LNCaP clone FGC (cell line): ENCODE measurements around the gene CELF6.

ENCODE experiments used
- DNase-seq: peaks from one replicate; pipeline ENCODE4 v3.0.0-alpha.2; 2011; ENCODE audit warnings: low read depth
- H3K4me3 ChIP-seq: 2 replicates; pipeline ENCODE4 v1.5.1; 2011; ENCODE audit warnings: mild to moderate bottlenecking, low read depth, low read length, control low read depth
- CTCF ChIP-seq: IDR thresholded peaks from 2 replicates; pipeline ENCODE4 v1.5.1; 2012; ENCODE audit warnings: mild to moderate bottlenecking; ENCODE audit not compliant: control insufficient read depth, insufficient read depth; ENCODE audit errors: extremely low read depth

The CELF6 gene

GRCh38 chr15:72319360-72319984 lies 485 bp downstream of the CELF6 start:
- TF ChIP-seq CTCF, result no peak
- H3K4me3 ChIP-seq, result no peak overlapping the region
- no peak for DNase-seq

GRCh38 chr15:72318408-72318942 lies 1.5 kb downstream of the CELF6 start:
- no peak overlapping the region for H3K4me3 ChIP-seq
- no peak for TF ChIP-seq CTCF
- DNase-seq, result no peak

- no peak for TF ChIP-seq CTCF
- H3K4me3 ChIP-seq, result no peak overlapping the region
- no peak for DNase-seq
These were observed 4.1 kb downstream of the CELF6 start for GRCh38 chr15:72315706-72316370.

GRCh38 chr15:72313881-72314280 lies 6.1 kb downstream of the CELF6 start:
- TF ChIP-seq CTCF, result no peak
- H3K4me3 ChIP-seq, result no peak overlapping the region
- no peak for DNase-seq

- no peak overlapping the region for H3K4me3 ChIP-seq
- no peak for DNase-seq
- no peak for TF ChIP-seq CTCF
These were observed 6.5 kb downstream of the CELF6 start for GRCh38 chr15:72313448-72313840.

GRCh38 chr15:72312605-72313447 lies 7.1 kb downstream of the CELF6 start:
- H3K4me3 ChIP-seq, result no peak overlapping the region
- DNase-seq, result peak; percentile 50
- peak; percentile 96 for TF ChIP-seq CTCF
